Stimulated activated CD4-positive, alpha-beta T cell treated with anti-CD3 and anti-CD28 coated beads, Interleukin-2, amount 100 ng/mL, for 24 hours (primary cell): ENCODE results near the gene MAPK11.
A peak's percentile ranks its signal among the peaks of the same experiment; 100 is the strongest.

ENCODE experiments used
- DNase-seq, 2 donors: peaks; one replicate each; pipeline ENCODE4 v3.0.0-alpha.2; 2020

The MAPK11 gene

DNA sequence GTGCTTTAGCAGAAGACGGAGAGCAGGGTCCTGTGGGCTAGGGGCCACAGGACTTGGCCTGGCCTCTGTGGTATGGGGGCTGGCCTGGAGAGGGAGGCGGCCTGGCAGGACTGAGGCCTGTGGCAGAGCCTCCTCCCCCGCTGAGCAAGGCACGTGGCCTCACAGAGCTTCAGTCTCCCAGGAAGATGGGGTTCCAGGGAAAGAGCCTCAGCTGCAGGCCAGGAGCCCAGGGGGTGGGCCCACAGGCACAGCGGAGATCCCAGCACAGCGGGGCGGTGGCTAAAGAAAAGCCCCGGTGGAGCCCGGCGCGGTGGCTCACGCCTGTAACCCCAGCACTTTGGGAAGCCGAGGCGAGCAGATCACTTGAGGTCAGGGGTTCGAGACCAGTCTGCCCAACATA, 10.9 kb downstream of the MAPK11 start:
- DNase-seq: no peak

DNA sequence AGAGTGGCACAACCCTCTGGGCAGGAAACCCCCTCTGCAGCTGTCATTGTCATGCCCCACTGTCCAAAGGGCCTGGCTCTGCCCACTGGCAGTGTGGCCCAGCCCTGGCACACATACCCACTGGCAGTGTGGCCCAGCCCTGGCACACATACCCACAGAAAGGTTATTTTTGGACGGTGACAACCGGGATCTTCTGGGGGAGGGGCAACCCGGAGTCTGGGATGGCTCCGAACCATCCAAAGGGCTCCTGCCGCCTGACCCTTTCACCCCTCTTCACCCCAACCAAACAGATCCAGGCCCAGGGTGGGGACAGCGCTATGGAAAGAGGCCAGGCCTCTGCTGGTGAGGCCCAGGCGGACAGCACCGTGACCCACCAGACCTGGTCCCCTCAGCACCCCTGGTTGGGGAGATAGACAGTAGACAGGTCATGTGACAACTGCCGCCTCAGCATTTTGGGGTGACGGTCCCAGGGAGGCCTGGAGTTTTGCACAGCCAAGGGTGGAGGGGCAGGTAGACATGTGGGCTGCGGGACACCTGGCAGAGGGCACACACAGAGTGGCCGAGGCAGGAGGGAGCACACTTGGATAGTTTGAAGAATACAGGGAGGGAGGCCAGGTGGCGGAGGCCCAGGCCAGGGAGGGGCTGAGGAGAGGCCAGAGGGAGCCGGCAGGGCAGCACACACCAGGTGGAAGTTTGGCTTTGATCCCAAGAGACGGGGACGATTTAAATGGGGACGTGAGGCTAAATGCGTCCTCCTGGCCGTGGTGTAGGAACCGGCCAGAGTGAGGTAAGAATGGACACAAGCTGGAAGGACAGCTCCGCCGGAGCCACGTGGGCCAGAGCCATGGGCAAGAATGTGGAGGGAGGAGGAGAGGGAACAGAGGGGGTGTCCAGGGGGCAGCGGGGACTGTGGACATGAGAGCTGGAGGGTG, 11.6 kb downstream of the MAPK11 start:
- DNase-seq: no peak

DNA sequence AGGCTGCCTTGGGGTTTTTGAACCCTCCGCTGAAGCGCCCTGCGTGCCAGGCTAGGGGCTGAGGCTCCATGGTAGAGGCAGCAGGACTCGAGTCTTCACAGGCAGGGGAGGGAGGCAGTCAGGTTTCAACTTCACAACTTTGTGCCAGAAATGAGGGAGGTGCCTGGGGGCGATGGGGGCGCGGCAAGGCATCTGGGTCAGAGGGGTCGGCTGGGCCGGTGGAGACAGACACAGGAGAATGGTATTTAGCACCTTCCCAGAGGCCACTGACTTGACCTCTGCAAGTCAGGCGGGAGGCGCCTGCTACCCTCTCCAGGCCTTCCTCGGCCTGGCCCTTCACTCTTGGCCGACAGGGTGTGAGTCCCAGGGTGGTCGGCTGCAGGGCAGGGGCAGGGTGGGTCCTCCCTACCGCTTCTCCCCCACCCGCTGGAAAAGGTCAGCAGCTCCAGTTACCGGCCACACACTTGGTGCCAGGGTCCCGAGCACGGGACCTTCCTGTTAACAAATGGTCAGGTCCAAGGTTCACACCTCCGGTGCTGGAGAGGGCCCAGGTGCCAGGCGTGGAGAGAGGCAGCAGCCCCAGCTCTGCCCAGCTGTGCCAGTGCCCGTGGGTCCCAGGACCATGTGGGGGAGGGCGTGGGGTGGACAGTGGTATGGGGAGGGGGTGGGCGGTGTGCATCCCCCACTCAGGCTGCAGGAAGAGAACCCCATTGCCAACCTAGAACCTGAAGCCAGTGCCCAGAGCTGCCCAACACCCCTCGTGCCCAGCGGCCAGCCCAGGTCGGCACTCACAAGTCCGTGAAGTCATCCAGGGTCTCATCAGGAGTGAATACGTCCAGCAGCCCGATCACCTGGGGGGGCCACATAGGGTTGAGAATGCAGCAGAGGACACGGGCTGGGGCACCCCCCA, 12.5 kb downstream of the MAPK11 start:
- DNase-seq: no peak

DNA sequence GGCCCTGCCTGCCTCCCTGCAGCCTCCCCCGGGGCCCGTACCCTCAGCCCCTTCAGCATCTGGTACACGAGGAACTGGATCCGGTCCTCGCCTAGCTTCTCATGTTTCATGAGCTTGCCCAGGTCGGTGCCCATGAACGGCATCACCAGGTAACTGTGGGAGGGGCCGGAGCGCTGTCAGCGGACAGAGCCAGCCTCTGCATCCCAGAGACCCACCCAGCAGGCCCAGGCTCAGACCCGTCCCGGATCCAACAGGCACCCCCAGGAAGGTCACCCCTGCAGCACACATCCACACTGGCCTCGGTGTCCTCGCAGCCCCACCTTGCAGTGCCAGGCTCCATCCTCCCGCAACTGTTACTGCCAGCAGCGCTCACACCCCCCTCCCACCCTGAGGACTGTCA, 13.1 kb downstream of the MAPK11 start:
- DNase-seq: no peak

DNA sequence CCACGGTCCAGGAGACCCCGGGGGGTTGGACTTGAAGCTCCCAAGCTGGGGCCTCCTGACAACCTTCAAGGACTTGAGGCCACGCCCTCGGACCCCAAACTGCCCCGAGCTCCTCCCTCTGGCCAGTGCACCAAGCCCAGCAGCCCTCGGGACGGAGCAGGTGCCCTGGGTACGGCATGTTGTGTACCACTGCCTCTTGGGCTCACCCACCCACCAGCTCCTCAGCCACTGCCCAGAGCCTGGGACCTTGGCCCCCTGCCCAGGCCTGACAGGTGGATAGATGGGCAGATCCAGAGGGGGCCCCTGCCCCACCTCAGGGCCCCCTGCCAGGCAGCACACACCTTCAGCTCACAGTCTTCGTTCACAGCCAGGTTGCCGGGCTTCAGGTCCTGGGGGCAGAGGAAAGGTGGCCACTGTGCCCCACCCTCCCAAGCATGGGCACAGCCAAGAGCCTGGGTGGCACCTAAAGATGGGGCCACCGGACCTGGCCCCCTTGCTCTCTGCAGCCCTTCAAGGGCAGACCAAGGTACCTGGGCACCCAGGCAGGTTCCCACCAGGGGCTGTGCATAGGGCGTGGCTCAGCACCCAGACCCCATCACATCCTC, 13.8 kb downstream of the MAPK11 start:
- DNase-seq: no peak

DNA sequence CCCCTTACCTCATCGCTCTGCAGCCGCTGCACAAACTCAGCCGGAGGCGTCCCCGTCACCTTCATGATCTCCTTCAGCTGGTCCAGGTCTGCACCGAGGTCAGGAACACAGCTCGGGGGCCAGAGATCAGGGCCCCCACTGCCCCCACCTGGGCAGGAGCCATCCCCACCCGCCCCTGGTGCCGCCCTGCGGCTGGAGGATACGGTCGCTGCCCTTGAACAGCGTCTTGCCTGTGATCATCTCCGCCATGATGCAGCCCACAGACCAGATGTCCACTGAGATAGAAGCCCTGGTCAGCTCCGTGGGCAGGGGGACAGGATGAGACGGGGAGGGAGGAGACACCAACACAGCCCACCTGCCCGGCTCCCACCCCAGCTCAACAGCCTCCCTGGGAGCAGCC, 14.6 kb downstream of the MAPK11 start:
- DNase-seq: no peak

DNA sequence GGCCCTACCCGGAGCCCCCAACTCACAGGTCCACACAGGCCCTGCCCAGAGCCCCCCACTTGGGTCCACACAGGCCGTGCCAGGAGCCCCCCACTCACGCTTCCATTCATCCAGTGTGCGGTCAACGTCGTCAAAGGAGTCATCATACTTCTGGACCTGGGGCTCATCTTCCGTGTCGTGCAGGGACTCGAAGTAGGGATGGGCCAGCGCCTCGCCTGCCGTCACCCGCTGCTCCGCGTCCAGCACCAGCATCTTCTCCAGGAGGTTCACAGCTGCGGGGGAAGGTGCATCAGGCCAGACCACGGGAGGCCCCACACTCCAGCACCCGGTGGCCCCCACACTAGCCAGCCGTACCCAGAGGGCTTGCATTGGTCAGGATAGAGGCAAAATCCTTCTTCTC, 15.1 kb downstream of the MAPK11 start:
- no peak for DNase-seq

DNA sequence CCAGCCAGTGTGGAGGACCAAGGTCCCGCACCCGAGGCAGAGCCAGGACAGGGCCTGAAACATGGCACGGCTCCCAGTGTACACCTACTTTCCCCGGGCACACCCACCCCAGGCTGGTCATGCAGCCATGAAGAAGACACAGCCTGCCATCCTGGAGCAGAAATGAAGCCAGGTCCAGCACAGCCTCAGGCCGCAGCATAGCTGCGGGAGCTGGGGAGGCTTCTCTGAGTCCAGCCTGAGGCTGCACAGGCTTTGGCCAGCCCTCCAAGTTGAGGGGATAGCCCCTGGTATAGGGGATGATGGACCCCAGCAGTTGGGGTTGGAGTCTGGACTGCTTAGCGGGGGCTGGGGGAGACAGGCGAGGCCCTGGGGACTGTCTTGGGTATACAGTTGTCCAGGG, 16.2 kb downstream of the MAPK11 start:
- no peak for DNase-seq

DNA sequence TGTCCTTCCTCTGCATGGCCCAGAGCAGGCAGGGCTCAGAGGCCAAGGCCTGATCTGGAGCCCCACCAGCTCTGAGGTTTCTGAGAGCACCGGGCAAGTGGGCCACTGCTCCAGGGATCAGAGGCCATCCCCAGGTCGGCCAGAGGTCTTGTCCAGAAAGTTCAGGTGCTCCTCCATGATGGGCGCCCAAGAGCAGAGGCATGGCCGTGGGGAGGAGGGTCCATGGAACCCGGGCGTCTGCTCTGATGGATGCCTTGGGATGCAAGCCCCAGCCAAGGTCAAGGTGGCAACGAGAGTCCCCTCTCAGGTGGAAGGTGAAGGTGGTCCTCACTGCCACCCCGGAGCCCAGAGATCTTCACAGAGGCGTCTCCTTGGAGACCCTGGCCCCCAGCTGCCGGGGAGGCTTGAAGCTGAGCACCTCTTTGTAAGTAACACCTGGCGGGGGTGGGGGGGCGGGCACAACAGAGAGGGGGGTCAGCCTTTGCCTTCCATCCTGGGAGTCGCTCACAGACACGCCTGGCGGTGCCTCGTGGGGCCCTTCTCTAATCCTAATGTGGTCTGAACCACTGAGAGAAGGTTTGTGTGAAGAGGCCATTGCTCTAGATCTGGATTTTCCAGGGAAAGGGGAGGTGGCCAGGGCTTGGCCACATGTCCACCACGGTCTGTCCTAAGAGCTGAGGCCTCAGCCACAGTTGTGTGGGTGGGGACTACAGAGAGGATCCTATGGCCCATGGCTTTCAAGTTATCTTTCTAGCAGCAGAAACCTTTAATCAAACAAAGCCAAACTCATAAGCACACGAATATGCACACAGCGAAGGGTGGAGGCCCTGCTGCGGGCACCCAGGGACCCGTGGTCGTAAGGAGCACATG, 16.9 kb downstream of the MAPK11 start:
- no peak for DNase-seq

DNA sequence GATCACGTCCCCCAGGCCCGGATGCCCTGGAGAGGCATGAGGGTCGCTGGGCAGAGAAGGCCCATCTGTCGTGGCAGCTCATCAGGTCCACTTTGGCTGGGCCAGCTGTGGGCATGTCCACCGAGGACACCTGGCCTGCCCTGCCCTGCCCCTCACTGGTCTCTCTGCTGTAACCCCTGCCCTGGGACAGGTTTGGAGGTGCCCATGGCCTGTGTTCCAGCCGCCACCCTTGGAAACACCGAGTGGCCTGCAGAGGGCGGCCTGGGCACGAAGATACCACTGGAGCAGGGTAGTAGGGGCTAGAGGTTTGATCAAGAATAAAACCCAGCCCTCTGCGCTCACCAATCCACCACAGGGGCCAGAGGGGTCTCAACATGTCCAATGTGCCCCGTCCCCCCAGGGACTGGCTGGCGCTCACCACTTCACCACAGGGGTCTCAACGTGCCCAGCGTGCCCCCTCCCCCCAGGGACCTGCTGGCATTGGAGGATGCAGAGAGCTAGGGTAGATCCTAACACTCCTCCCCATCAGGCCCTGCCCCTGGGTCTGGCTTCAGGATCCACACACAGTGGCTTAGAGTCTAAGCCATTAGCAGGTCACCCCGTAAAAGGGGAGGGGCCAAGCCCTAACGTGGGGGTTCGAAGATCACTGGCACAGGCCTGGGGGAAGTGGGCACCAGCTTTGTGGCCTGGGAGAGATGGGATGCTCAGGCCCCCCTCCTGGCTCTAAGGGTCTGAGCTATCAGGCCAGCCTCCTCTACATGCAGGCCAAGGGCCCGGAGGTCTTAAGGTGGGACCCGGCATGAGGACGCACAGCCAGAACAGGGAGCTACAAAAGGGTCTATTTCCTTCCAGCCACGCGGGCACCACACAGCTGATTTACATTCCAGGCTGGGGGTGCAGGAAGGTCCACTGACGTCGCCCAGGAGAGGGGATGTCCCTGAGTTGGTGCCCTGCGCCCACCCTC, 17.8 kb downstream of the MAPK11 start:
- peak; percentile 73 to 76 for DNase-seq

DNA sequence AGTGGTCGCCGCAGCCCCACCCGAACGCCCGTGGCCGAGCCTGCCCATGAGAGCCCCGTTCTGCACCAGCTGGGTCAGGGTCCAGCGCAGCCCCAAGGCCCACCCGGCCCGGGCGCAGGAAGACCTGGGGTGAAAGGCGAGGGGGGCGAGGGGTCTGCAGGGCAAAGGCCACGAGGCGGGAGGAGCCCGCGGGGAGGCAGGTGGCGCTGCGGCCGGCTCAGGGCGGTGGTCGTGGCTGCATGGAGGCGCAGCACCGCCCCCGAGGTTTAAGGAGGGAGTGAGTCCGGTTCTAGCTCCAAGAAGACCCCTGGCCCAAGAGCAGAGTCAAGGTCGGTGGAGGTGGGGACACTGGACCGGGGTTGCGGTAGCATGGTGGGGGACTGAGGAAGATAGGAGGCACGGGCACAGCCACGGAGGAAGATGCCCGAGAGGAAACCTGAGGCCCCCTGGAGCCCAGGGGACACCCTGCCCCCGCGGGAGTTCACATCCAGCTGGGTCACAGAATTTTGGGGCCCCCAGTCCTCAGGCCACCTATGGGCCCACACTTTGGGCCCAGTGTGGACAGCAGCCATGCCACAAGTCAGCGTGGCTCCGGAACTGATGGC, 18.6 kb downstream of the MAPK11 start:
- DNase-seq: no peak

DNA sequence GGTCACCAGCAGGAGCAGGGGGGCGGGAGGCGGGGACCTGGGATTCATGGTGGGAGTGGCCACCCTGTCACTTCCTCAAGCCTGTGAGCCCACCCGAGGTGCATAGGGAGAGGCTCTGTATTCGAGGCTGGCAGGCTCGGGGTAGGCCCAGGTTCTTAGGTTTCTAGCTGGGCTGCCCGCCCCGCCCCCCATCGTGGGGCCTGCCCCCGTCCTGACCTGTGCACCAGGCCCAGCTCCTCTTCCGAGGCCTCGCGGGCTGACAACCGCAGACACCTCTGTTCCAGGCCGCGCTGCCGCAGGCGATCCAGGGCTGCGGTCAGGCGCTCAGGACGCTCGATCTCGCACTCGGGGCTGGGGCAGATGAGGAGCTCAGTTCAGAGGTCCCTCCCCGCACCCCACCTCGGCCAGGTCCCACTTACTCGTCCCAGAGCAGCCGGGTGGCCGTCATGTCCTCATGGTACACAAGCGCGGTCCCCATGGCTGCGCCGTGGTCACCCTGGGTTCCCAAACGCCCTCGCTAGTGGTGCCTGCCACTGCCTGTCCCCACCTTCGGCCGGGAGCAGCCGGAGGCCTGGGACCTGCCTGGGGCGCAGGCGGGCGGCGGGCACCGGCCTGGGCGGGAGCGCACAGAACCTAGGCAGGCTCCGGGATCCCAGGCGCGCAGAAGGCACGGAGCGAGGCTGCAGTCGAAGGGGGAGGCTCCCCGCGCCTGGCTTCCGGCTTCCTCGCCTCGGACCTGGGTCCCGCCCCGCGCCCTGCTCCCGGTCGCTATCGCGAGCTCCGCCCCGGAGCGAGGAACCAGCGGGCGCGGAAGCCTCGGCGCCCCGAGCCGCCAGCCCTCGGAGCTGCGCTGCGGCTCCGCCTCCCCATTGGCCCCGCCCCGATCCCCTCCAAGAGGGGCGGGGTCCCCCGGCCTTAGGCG, 19.4 kb downstream of the MAPK11 start, which contains the start of gene HDAC10:
TSS of gene HDAC10 (minus strand) at position 711 of the 922 bp plus-strand sequence. CDS start at position 478, 233 bp downstream.
- DNase-seq: peak; percentile 83 to 90

DNA sequence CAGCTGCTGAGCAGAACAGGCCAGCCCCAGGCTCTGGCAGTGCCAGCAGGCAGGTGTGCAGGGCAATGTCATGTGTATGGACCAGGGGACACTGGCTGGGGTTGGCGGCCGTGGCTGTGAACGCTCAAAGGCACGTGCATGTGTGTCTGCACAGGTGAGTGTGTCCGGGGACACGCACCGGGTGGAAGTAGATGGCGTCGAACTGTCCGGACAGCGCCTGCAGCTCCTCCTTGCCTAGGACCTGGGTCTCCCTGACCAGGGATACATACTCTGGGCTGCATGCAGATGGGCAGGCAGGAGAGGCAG, 20.0 kb downstream of the MAPK11 start:
- no peak for DNase-seq

DNA sequence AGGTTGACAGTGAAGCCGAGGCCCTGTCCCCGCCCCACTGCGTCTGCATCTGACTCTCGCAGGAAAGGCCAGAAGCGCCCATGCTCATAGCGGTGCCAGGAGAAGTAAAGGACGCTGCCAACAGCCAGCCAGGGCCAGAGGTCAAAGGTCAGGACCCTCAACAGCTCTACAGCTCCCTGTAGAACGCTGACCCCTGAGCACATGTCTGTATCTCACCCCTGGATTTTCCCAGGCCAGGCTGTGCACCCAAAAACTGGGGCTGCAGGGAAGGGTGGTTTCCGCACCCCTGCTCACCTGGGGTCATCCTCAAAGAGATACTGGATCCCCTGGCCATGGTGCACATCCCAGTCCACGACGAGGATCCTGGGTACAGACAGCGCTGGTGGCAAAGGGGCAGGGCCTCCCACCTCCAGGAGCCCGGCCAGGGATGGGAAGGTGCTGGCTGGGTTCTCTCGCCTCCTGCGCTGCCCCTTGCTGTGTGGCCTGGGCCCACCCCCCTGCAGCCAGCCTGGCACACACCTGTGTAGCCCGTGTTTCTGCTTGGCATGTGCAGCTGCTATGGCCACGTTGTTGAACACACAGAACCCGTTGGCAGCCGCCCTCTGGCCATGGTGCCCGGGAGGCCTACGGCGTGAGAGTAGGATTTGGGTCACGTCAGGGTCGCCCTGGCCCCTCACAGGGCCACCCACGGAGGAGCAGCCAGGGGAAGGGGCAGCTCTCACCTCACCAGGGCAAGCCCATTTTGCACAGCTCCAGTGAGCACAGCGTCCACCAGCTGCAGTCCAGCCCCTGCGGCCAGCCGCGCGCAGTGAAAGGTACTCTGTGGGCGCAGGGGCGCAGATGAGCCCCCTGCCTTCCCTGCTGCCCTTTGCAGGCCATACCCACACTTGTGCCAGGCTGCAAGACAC, 20.6 kb downstream of the MAPK11 start:
- DNase-seq: no peak

DNA sequence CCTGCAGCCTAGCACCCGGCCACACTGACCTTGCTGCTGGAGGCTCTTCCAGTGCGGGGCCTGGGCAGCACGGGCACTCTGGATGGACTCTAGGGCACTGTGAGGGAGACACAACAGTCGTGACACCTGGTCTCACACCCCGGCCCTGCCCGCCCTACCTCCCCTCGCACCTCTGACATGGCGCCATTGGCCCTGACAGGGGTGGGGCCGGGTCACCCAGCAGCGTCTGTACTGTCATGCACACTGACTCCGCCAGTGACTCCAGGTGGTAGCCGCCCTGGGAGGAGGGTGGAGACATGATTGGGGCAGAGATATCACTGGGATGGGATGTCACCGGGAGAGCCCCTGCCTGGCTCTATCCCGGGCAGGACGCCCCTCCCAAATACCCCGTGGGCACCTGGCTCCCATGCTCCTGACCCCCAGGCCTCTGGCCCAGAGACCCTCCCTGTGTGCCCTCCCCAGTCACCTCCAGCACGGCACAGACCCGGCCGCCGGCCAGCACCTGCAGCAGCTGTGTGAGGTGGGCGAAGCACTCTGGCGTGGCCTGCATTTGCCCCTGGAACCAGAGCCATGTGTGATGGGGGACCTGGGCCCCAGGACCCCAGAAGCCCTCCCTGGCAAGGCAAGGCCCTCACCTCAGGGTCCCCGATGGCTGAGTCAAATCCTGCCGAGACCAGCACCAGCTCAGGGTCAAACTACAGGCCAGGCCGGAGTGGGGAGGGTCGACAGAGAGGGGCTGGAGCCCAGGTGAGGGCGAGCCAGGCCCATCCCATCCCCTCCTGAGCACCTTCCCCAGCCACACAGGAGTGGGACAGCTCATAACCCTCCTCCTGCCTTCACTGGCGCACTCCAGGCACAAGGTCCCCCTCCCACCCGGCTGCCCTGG, 21.7 kb downstream of the MAPK11 start:
- DNase-seq: no peak

DNA sequence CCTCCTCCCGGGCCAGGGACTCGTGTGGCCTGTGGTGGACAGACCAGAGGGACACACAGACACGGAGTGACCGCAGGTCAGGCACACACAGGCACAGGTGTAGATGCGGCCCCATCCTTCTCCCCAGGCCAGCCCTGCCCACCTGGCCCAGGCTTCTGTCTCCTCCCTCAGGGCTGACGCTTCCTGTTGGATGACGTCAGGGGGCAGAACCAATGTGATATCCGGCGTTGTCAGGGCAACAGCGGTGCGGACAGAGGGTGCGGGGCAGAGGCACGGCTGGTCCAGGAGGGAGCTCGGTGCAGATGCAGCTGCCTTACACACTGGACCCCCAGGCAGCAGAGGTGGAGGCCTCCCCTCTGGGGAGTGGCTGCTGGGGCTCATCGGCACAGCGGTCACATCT, 22.4 kb downstream of the MAPK11 start:
- DNase-seq: peak in 1 of 2 donors; percentile 53
